PC-3 (cell line): ENCODE measurements around the gene GGA1. TPM values are rescaled to one million over a fixed set of nuclear protein-coding genes. Genes with fewer than 3 reads are reported as not detected.

ENCODE experiments used
- ATAC-seq: fragments of 200-7000 bp; cut with Tn5 transposase; 2 replicates; pipeline ENCODE4 v1.9.1; 2020; ENCODE audit warnings: mild to moderate bottlenecking, moderate library complexity
- BruUV-seq: library from RNA; stranded (reverse); fragments of 400-500 nt; replicated peaks from 2 replicates; lab custom pipeline; 2021; lab: Mats Ljungman, UMichigan
- CTCF ChIA-PET: fragments of 300-600 bp; sonication (Branson Sonifier 250); formaldehyde crosslinking; loops from one replicate; lab custom pipeline; 2022; ENCODE audit warnings: antibody characterized with exemption; lab: Charles Lee
- POLR2A ChIA-PET: fragments of 300-600 bp; sonication (Branson Sonifier 250); formaldehyde crosslinking; loops from one replicate; lab custom pipeline; 2022; ENCODE audit warnings: antibody characterized with exemption; ENCODE audit not compliant: unreplicated experiment; lab: Charles Lee
- DNase-seq: peaks from one replicate; pipeline ENCODE4 v3.0.0-alpha.2; 2015
- H2AFZ ChIP-seq: fragments of 300-600 bp; sonication (generic); 2 replicates; pipeline ENCODE4 v1.6.0; 2016; ENCODE audit warnings: antibody characterized with exemption, low read length
- H3F3A ChIP-seq: fragments of 300-600 bp; sonication (generic); one replicate; pipeline ENCODE4 v1.6.0; 2017; ENCODE audit warnings: antibody characterized with exemption, low read length, control low read depth, mild to moderate bottlenecking; ENCODE audit not compliant: unreplicated experiment
- H3K27ac ChIP-seq: fragments of 300-600 bp; sonication (generic); 2 replicates; pipeline ENCODE4 v1.5.1; 2016; ENCODE audit warnings: mild to moderate bottlenecking, low read length
- H3K27me3 ChIP-seq: fragments of 300-600 bp; sonication (generic); 2 replicates; pipeline ENCODE4 v1.6.1; 2016; ENCODE audit warnings: low read length, mixed read lengths
- H3K36me3 ChIP-seq: fragments of 300-600 bp; sonication (generic); 2 replicates; pipeline ENCODE4 v1.6.1; 2016; ENCODE audit warnings: low read depth, mixed run types, low read length, mixed read lengths
- H3K4me1 ChIP-seq: fragments of 300-600 bp; sonication (generic); 2 replicates; pipeline ENCODE4 v1.5.1; 2016; ENCODE audit warnings: low read length; ENCODE audit not compliant: insufficient read depth
- H3K4me2 ChIP-seq: fragments of 300-600 bp; sonication (generic); 2 replicates; pipeline ENCODE4 v1.6.0; 2016; ENCODE audit warnings: low read length
- H3K4me3 ChIP-seq: fragments of 300-600 bp; sonication (generic); 2 replicates; pipeline ENCODE4 v1.5.1; 2016; ENCODE audit warnings: mild to moderate bottlenecking, low read length, mixed read lengths
- H3K79me2 ChIP-seq: fragments of 300-600 bp; sonication (generic); 2 replicates; pipeline ENCODE4 v1.6.1; 2017; ENCODE audit warnings: low read length, mixed read lengths
- H3K9ac ChIP-seq: fragments of 300-600 bp; sonication (generic); 2 replicates; pipeline ENCODE4 v1.6.0; 2016; ENCODE audit warnings: mild to moderate bottlenecking, low read length
- H3K9me2 ChIP-seq: fragments of 300-600 bp; sonication (generic); replicated peaks from 2 replicates; pipeline ENCODE4 v1.6.1; 2016; ENCODE audit warnings: mixed run types, low read length, mixed read lengths
- H3K9me3 ChIP-seq: fragments of 300-600 bp; sonication (generic); 2 replicates; pipeline ENCODE4 v1.6.1; 2016; ENCODE audit warnings: low read length, mixed read lengths
- H4K20me1 ChIP-seq: fragments of 300-600 bp; sonication (generic); 2 replicates; pipeline ENCODE4 v1.6.1; 2016; ENCODE audit warnings: low read length, mixed read lengths
- CTCF ChIP-seq: fragments of 300-600 bp; sonication (generic); conservative IDR thresholded peaks from 2 replicates; pipeline ENCODE4 v1.5.1; 2017; ENCODE audit warnings: antibody characterized with exemption, low read depth, mild to moderate bottlenecking, low read length
- EZH2 ChIP-seq: fragments of 300-600 bp; sonication (generic); IDR thresholded peaks from one replicate; pipeline ENCODE4 v1.6.1; 2017; ENCODE audit warnings: antibody characterized with exemption, mild to moderate bottlenecking, low read length; ENCODE audit not compliant: unreplicated experiment
- EZH2phosphoT487 ChIP-seq: fragments of 300-600 bp; sonication (generic); IDR thresholded peaks from 2 replicates; pipeline ENCODE4 v1.6.1; 2018; ENCODE audit warnings: mild to moderate bottlenecking, antibody characterized with exemption, low read length, borderline replicate concordance
- intact Hi-C: fragments of 100-400 bp; cut with micrococcal nuclease; formaldehyde crosslinking; loops from 2 replicates; pipeline ENCODE4 v1.9.0; 2023
- total RNA-seq: library from RNA; depleted of rRNA; stranded (reverse); fragments of >200 nt; gene quantifications from 2 replicates; pipeline ENCODE4 v1.2.3, GENCODE V29; 2014

GGA1 gene
- total RNA-seq, 1 experiment from 2014 or later, result 49.1 TPM

GRCh38 chr22:37672206-37672919, 63.7 kb downstream of the GGA1 start:
- no peaks in the 10 kb centered on the region for H3K9me3 ChIP-seq
- TF ChIP-seq CTCF (no peak), EZH2phosphoT487 (no peak), EZH2 (no peak)
- H3K4me3 ChIP-seq, result no peak overlapping the region
- H3K27ac ChIP-seq, result no peak overlapping the region
- no peaks in the 10 kb centered on the region for H3K9me2 ChIP-seq
- ATAC-seq, result no peak
- no TSS peak for BruUV-seq
- no peak overlapping the region for H3K4me2 ChIP-seq
- peaks cover 18% of the 10 kb centered on the region for H3K79me2 ChIP-seq
- intact Hi-C loops, result no loop called here
- H3K27me3 ChIP-seq, result no peaks in the 10 kb centered on the region
- H3K36me3 ChIP-seq, result no peaks in the 10 kb centered on the region
- no peak overlapping the region for H2AFZ ChIP-seq
- no peak for DNase-seq
- ChIA-PET POLR2A (no interaction called here), CTCF (no interaction called here)
- no peak overlapping the region for H3K9ac ChIP-seq
- H3F3A ChIP-seq, result no peaks in the 10 kb centered on the region
- no peaks in the 10 kb centered on the region for H4K20me1 ChIP-seq
- peaks cover 4% of the 10 kb centered on the region; the same call in 1 of the 2 replicates for H3K4me1 ChIP-seq

GRCh38 chr22:37672920-37673455, 64.4 kb downstream of the GGA1 start:
- CTCF ChIA-PET, result no interaction called here
- Histone ChIP-seq H3K4me1 (peaks cover 7% of the 10 kb centered on the region), H3K27ac (no peak overlapping the region), H3K79me2 (peaks cover 22% of the 10 kb centered on the region), H3K36me3 (peaks cover 2% of the 10 kb centered on the region; the same call in 1 of the 2 replicates), H3F3A (peaks cover 2% of the 10 kb centered on the region), H3K9me2 (no peaks in the 10 kb centered on the region), H2AFZ (no peak overlapping the region), H3K9me3 (no peaks in the 10 kb centered on the region), H4K20me1 (peaks cover 2% of the 10 kb centered on the region; the same call in 1 of the 2 replicates), H3K27me3 (no peaks in the 10 kb centered on the region), H3K4me3 (no peak overlapping the region), H3K4me2 (no peak overlapping the region), H3K9ac (no peak overlapping the region)
- DNase-seq (no peak), ATAC-seq (no peak)
- no peak for TF ChIP-seq EZH2
- no peak for TF ChIP-seq EZH2phosphoT487
- TF ChIP-seq CTCF, result no peak
- BruUV-seq, result no TSS peak
- POLR2A ChIA-PET, result no interaction called here
- intact Hi-C loops, result no loop called here

- H3K9me2 ChIP-seq, result no peaks in the 10 kb centered on the region
- H3K4me2 ChIP-seq, result no peak overlapping the region
- ATAC-seq (no peak), DNase-seq (no peak)
- H4K20me1 ChIP-seq, result peaks cover 6% of the 10 kb centered on the region; the same call in 1 of the 2 replicates
- H3K36me3 ChIP-seq, result peaks cover 5% of the 10 kb centered on the region; the same call in 1 of the 2 replicates
- no peak overlapping the region for H3K4me3 ChIP-seq
- H3K4me1 ChIP-seq, result peaks cover 11% of the 10 kb centered on the region
- peak overlapping the region; percentile 93; the same call in 1 of the 2 replicates for H3K27ac ChIP-seq
- H3F3A ChIP-seq, result peaks cover 3% of the 10 kb centered on the region
- ChIA-PET POLR2A (no interaction called here), CTCF (interaction anchor here (1.0 kb wide), 1 partner anchor 13 kb away, joined by 3 read pairs; no protein-coding TSS in a partner anchor)
- H2AFZ ChIP-seq, result no peak overlapping the region
- no peak overlapping the region for H3K9ac ChIP-seq
- no peaks in the 10 kb centered on the region for H3K27me3 ChIP-seq
- H3K9me3 ChIP-seq, result no peaks in the 10 kb centered on the region
- BruUV-seq, result no TSS peak
- H3K79me2 ChIP-seq, result peaks cover 25% of the 10 kb centered on the region
- no peak for TF ChIP-seq EZH2
- no peak for TF ChIP-seq CTCF
- TF ChIP-seq EZH2phosphoT487, result no peak
- intact Hi-C loops, result loop anchor here (2.0 kb wide), 1 partner anchor 13 kb away; no protein-coding TSS in a partner anchor
Observed at GRCh38 chr22:37674248-37674647, 65.6 kb downstream of the GGA1 start.
